Measurements from ENCODE around the gene HECW1.

HECW1 gene

DNA sequence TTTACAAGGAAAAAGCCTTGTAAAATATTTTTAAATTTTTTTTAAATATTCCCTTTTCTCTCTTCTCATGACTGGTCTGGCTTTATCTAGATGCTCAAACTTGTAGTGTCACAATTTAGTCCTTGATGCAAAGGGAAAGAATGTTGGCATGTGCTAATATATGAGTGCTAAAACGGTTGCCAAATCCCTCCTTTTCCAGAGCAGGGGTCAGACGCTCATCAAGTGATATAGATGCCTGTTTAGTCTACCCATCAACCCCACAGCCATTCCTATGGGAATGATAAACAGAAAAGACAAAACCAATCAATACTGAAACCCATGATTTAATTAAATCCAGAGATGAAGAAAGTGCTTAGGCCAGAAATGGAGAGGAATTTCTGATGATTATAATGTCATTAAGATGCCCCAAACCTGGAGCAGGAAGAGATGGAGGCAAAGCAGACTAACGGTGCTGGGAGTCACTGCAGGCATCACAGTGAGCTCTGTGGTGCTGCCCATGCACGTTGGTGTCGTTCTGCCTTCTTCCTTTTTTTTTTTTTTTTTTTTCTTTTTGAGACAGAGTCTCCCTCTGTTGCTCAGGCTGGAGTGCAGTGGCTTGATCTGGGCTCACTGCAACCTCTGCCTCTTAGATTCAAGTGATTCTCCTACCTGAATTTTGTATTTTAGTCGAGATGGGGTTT is 260.4 kb downstream of the HECW1 start:
- no peak for DNase-seq (ENCODE audit: low read depth)

DNA sequence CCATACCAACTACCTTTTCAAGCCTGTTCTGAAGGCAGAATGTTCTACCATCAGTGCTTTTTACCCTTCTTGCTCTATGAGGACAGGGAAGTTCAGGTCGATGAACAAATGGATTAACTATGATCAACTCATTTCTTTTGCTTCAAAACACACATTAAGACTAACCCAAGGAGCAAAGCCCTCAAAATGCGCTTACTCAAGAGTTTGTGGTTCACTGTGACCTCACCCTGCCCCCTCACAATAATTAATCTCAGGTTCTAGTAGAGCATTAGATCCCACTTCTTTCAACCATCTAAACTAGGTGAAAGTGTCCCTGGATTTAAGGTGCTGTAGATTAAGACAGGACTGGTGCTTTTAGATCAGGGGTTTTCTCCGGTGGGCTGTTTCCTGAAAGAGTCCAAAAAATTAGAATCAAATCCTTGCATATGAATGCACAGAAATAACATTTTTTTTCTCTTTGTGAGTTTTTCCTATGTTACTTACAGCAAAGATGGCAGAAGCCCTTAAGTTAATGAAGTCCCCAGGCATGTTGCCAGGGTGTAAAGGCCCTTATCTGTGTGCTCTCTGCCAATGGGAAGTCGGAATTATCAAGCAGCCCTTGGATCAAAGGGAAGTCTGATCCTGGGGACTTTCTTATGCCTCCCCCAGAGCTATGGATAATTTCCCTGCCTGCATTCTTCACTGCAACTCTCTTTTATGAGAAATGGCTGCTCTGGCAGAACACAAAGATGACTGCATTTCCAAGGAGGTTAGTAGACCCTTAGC is 264.9 kb downstream of the HECW1 start:
- DNase-seq (ENCODE audit: low read depth): no peak

DNA sequence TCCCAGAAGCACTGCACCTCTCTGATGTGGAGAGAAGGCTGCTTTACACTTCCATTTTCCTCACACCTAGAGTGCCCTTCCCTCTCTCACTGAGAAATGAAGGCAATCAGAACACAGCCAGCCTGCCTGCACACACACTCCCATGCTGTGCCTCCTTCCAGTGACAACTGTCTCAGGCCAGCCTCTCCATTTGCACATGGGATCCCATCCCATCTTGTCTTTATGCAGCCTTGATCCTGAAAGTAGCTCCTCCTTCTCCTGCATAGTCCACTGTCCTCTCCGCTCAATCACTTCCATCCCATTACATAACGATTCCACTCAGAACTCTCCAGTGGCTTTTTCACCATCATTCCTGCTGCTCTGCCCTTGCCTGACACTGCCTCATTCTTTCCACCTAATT is 266.8 kb downstream of the HECW1 start:
- DNase-seq (ENCODE audit: low read depth): no peak

DNA sequence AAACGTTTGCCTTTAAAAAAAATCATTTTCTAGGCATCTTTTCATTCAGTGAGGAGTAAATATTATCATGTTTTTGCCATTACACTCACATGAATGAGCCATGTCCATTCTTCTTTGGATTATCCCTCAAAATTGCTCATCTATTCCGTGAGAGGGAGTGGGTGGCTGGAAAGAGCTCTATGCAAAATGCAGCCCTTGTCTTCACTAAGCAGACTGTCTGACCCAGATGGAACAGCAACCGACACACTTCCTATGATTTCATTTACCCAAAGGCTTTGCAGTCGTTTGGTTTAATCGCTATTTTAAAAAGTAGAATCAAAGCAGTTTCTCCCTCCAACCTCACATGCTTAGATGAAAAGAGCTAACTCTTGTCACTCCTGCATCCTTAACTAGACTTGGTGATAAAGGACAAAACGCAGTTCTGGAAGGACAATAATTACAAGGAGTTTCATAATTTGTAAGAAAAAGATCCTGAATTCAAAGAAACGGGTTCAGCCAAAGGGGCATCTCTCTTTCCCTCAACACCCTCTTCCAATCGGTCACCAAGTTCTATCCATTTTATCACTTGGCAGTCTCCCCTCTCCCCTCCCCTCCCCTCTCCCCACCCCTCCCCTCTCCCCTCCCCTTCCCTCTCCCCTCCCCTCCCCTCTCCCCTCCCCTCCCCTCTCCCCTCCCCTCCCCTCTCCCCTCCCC is 272.3 kb downstream of the HECW1 start:
- no peak for DNase-seq (ENCODE audit: low read depth)

DNA sequence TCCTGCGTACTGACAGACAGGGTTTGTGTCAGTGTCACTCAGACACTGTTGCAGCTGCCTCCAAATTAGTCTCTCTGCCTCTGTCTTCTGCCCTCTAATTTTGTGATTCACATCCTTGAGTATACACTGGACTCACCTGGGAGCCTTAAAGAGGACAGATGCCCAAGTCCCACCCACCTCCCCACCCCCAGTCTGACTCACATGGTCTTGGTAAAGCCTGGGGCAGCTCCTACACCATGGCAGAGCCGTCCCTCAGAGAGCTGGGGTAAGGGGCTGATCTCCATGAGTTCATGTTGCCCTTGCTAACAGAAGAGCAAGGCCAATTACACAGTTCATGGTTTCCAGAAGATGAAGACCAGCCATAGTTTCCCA is 272.8 kb downstream of the HECW1 start:
- DNase-seq (ENCODE audit: low read depth): no peak

DNA sequence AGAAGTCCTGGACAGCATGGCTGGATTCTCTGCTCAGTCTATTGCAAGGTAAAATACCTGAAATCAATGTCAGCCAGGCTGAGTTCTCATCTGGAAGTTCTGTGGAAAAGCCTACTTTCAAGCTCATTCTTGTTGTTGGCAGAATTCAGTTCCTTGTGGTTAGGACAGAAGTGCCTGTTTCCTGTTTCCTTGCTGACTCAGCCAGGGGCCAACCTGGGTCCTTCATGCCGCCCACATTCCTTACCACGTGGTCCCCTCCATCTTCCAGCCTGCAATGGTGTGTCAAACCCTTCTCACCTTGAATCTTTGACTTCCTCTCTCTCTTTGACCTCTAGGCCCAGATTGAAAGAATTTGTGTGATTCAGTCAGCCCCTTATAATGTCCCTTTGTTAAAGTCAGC is 273.4 kb downstream of the HECW1 start:
- no peak for DNase-seq (ENCODE audit: low read depth)

DNA sequence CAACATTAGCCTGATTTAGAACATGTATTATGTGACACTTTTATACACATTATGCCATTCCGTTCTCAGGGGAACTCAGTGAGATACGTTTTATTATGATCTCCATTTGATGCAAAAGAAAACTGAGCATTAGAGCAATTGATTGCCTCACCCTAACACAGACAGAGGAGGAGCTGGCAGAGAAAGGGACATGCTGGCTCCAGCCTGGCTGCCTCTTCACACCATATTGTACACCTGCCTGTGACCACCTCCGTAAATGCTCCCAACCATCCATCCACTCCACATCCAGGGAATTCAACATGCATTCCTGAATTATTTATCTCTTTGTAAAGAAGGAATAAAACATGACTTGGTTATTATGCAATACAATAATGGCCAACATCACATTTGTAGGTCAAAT is 275.5 kb downstream of the HECW1 start:
- no peak for DNase-seq (ENCODE audit: low read depth)

DNA sequence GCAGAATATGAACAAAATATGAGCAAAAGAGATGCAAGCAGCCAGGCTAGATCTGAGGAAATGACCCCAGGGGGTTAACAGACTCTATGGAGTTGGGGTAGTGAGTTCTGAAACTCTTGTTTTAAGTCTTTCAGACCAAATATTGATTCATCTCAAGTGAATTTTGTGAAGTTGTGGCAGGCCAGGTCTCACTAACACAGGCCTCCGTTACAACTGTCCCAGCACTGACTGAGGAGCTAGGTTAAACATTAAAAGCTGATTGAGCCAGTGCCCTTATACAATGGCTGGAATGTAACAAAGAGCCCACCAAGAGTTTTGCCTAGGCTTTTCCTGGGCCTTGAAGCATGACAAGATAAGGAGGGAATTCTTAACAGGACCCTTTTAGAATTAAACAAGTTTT is 278.1 kb downstream of the HECW1 start:
- DNase-seq (ENCODE audit: low read depth): no peak

DNA sequence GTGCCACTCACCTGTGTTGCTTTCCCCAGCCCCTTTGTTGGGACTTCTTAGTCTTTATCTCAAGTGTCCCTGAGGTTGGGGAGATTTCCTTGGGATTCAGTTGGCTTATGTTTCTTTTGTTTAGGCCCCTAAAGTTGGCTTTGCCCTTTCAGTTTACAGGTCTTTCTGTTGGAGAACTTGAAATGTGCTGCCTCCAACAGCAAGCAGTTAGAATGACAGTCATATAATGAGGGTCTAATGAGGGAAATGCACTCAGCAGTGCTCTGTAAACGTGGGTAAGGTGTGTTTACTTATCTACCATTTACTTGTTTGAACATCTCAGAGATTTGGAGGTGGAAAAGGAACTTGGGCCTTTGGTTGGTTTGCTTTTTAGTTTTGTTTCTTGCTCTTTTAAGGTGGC is 279.1 kb downstream of the HECW1 start:
- no peak for DNase-seq (ENCODE audit: low read depth)

DNA sequence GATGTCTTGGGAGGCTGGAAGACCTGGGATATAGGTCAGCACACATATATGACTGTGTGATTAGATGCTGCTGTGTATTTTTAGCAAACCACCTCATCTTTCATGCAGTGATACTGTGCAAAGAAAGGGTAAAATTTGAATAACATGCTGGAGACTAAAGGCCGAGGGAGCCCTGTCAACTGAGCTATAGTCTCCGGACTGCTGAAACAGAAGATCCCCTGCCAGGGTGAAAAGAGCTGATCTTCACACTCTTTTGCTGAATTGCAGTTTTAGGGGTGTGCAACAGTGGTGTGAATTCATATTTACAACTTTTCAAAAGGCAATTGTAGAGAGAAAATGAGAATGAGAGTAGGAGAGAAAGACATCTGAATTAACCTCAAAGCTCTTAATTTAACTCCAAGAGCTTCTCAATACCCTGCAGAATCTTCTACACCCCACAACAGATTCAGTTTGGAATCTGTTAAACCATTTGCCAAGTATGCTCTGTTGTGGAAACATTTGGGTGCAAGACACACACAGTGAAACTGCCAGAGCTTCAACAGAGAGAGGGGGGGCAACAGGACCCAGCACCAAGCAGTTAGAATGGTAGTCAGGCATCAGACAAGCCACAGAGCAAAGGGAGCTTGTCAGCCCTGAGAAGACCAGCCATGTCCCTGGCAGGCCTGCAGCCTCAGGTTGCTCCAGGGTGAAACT is 280.3 kb downstream of the HECW1 start:
- DNase-seq (ENCODE audit: low read depth): no peak

DNA sequence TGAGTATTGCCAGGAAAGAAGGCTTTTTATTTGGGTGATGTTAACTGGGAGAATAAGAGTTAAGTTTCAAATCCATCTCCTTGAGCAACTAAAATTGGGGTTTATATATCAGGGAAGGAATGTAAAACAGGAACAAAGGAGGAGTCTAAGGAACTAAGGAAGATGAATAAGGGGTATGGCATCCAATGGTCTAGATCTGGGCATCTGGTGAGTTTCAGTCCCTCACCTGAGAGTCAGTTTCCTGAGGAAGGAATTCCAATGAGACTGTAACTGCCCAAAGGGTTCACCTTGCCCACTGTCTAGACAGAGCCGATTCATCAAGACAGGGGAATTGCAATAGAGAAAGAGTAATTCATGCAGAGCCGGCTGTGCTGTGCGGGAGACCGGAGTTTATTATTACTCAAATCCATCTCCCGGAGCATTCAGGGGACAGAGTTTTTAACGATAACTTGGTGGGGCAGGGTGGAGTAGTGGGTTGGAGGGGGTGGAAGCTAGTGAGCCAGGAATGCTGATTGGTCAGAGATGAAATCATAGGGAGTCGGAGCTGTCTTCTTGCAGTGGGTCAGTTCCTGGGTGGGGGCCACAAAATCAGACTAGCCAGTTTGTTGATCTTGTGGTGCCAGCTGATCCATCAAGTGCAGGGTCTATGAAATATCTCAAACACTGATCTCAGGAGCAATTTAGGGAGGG is 282.1 kb downstream of the HECW1 start:
- no peak for DNase-seq (ENCODE audit: low read depth)

DNA sequence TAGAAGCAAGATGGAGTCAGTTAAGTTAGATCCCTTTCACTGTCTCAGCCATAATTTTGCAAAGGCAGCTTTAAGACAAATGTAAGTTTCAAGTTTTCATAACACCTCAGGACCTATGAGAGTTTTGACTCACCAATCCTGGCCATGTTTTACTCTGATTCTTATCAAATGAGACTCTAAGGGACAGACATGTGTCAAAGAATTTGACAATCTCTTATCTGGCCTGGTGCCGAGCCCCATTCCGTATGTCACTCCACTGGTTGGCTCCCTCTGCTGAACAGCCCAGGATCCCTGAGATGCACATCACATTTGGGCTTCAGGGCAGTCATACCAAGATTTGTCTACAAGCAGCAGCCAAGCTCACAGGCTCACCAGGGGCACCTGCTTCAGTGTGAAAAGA is 282.9 kb downstream of the HECW1 start:
- DNase-seq (ENCODE audit: low read depth): no peak

DNA sequence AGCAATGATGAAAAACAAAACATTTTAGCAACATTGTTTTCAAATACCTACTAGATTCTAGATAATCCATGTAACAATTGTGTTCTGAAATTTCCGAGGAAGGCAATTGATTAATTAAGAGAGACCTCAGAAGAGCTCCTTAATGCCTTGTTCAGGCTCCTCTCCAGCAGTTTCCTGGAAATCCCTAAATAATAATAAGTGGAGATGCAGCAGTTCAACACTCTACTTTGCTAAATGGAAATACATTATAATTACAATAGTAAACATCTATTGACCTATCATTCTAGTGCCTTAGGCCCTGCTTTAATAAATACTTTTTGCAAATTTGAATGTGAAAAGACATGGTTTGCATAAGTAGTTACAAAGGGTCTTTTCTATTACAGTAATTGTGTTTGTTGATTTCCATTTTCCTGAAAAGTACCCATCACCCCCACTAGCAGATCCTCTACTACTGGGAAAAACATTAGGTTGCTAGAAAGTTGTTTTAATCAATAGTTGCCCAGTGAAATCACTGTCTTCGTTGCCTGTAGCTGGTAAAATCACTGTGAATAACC is 283.8 kb downstream of the HECW1 start:
- no peak for DNase-seq (ENCODE audit: low read depth)

DNA sequence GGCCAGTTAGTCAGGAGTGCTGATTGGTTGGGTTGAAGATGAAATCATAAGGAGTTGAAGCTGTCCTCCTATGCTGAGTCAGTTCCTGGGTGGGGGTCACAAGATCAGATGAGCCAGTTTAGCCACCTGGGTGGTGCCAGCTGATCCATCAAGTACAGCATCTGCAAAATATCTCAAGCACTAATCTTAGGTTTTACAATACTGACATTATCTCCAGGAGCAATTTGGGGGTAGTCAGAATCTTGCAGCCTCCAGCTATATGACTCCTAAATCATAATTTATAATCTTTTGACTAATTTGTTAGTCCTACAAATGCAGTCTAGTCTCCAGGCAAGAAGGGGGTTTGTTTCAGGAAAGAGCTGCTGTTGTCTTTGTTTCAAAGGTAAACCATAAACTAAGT is 286.4 kb downstream of the HECW1 start:
- no peak for DNase-seq (ENCODE audit: low read depth)

DNA sequence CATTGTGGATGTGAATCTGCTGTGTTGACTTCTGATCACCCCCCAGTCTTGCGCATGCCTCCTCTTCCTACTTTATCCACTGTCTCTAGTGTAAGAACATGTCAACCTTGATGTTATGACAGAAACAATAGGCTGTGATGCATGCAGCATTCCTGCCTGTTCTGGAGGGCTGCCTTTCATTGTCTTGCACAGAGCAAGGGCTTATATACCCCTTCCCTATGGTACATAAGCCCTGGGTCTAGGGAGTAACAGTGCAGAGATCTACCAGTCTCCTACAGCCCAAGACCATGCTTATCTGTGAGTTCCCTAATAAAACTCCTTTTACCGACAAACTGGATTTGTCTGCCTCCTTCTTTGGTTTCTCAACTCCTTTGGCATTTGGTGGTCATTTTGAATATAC is 293.5 kb downstream of the HECW1 start:
- no peak for DNase-seq (ENCODE audit: low read depth)

DNA sequence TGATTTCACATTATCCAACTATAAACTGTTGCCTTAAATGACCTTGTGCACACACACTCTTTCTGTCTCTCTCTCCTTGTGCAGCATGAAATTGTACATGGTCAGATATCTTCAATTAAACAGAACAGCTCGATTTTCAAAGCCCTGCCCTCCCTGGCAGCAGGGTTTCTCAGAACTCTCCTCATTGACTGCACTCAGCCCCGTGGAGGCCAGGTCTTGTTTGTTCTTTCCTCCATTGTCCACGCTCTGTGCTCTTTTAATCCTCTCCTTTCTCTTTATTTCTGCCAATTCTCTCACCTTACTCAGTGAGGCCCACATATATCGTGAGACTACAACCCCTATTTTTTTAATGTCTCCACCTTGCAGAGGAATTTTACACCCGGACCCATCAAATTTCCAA is 294.5 kb downstream of the HECW1 start:
- no peak for DNase-seq (ENCODE audit: low read depth)

DNA sequence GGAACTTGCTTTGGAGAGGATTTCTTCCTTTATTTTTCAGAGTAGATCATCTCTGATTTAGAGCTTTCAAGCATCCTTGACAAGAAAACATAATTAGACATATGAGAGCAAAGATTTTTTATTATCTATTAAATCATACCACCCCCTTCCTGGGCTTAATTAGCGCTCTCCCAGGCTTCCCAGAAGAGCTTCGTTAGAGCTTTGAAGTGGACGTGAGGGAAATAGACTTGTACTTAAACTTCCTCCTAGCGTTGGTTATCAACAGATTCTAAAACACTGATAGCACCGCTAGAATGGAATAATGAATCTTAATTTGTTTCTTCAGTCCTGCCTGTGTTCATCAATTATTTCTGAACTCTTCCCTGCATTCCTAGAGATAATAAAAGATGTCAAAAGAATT is 296.5 kb downstream of the HECW1 start:
- no peak for DNase-seq (ENCODE audit: low read depth)

DNA sequence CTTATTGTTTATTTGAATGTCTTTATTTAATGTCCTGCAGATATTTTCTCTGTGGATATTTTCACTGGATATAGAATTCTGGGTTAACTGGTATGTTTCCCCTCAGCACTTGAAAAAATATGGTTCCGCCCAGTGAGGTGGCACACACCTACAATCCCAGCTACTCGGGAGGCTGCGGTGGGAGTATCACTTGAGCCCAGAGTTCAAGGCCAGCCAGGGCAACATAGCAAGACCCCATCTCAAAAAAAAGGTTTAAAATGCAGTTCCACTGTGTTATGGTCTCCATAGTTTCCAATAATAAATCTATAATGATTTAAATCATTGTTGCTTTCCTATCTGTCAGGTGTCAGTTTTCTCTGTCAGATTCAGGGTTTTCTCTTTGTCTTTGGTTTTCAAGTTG is 305.0 kb downstream of the HECW1 start:
- no peak for DNase-seq (ENCODE audit: low read depth)

DNA sequence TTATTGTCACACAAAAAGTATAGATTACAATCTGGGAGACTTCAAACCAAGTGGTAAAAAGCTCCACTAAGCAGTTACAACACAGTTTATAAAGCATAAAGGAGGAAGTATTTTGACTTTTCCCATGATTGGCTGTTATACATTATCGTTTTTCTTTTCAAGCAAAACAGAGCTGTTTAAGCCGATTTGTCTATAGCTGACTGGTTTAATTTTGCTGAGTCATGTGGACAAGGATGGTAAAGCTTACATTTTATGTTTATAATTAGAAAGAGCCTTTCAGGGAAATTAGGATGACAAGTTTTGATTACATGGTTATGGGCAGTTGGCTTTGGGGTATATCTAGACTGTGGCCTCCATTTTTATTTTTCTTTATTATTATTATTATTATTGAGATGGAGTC is 318.0 kb downstream of the HECW1 start:
- DNase-seq (ENCODE audit: low read depth): no peak

DNA sequence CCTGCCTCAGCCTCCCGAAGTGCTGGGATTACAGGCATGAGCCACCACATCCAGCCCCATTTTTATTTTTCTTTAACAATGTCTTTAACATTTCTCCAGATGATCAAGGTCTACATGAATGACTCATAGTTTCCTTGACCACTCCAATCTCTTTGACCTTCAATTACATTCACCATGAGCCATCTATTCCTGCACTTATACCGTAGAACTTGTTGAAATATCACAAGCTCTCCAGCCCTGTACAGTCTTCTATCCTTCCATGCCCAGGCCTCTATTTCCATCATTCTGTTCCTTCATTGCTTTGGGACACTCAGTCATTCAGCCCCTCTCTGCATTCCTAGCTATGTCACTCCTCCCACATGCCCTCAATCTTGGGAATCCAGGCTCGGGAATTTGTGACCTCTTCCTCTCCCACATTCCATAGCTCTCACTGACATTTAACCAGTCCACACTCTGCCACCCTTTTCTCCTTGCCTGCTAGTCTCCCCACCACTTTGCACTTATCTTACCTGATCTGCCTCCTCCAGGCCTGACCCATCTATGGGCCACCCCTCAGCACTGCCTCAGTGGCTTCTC is 318.7 kb downstream of the HECW1 start:
- DNase-seq (ENCODE audit: low read depth): no peak

DNA sequence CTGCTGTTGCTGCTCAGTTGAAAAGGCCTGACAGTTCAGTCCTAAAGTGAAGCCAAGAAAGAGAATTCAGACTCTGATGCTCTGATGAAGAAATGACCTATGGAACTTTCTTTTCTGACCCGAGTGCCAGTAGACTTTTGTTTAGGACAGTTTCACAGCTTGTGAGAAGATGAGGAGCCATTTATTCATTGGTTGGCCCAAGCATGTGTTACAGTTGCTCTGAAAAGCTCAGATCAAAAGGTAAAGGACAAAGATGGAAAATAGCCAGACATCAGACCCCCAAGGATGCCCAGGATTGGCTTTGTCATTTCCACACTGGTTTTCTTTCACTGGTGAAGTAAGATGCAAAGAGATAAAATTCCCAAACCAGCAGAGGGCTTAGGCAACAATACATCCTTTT is 321.2 kb downstream of the HECW1 start:
- DNase-seq (ENCODE audit: low read depth): no peak

DNA sequence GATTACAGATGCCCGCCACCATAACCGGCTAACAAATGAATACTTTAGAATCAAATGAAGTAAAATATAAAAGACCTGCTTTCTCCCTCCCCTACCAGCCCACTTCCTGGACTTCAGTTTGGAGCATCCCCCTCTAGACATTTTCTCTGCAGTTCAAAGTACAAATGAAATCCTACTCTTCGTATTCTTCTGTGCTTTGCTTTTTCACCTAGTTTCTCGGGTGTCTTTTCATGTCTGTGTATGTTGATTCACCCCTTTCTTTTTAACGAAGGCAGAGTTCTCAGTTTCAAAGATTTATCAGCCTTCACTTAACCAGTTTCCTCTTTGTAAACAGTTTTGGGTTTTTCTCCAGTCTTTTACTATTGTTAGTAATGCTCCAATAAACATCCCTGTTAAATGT is 324.6 kb downstream of the HECW1 start:
- DNase-seq (ENCODE audit: low read depth): no peak

All from activated T-helper 9 cell treated with anti-CD3 and anti-CD28 coated beads, Interleukin-2, amount 50 U/mL, for 16 hours (primary cell).